ENCODE results near the gene GPX1. TPM values are rescaled to one million over a fixed set of nuclear protein-coding genes. Genes with fewer than 3 reads are reported as not detected.
"Not testable (repeated sequence)": the region's sequence is repeated elsewhere in the genome, so short reads cannot be mapped to it uniquely, and the experiment has no call there.

The GPX1 gene
- total RNA-seq, 2 experiments from 2014 or later = 86.4 to 90.6 TPM

DNA sequence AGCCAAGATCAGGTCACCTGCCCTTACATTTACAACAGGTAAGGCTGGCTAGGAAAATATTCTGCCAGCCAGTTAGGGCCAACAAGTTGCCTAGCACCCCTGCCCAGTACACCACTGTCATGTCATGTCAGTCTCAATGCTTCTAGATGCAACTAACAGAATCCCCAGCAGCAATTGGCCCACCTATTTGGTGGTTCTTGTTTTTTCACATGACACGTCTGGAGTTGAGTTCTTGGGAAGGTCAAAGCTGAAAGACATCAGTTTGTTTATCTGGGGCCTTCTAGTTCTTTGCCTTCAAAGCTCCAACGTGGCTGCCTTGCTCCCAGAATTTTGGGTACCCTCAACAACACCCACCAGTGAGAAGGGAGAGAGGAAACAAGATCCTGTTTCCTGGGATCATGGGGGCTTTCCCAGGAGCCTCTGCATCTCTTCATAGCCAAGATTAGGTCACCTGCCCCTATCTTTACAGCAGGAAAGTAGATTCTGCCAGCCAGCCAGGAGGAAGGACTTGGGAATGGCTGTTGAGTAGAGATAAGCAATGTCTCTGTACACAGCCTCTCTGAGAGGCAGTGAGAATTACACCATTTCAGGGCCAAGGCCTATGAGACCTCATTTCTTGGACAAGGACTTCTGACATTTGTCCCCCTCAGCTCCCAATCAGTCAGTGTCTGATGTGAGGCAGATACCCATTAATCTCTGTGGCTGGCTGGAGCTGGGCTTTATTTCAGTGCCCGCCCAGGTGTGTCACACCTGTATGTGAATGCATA is 8.6 kb downstream of the GPX1 start:
- H3K36me3 Mint-ChIP-seq = peaks cover 2% of the 10 kb centered on the region
- ATAC-seq (ENCODE audit: low read depth) = no peak
- no peaks in the 10 kb centered on the region for H3K9me3 Mint-ChIP-seq
- H3K4me3 Mint-ChIP-seq = no peak overlapping the region
- POLR2A ChIA-PET = no interaction called here
- H3K27ac Mint-ChIP-seq = no peak overlapping the region
- no peak for DNase-seq
- H3K4me1 Mint-ChIP-seq = peaks cover 17% of the 10 kb centered on the region
- no peaks in the 10 kb centered on the region for H3K27me3 Mint-ChIP-seq

DNA sequence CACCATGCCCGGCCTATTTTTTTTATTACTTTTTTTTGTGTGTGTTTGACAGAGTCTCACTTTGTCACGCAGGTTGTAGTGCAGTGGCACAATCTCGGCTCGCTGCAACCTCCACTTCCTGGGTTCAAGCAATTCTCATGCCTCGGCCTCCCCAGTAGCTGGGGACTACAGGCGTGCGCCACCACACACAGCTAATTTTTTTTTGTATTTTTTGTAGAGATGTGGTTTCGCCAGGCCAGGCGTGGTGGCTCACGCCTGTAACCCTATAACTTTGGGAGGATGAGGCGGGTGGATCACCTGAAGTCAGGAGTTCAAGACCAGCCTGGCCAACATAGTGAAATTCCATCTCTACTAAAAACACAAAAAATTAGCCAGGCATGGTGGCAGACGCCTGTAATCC is 9.8 kb downstream of the GPX1 start:
- H3K9me3 Mint-ChIP-seq; ATAC-seq (ENCODE audit: low read depth); H3K4me3 Mint-ChIP-seq; POLR2A ChIA-PET; DNase-seq; H3K36me3 Mint-ChIP-seq; H3K27me3 Mint-ChIP-seq; H3K27ac Mint-ChIP-seq: not testable (repeated sequence)
- peaks cover 16% of the 10 kb centered on the region for H3K4me1 Mint-ChIP-seq

DNA sequence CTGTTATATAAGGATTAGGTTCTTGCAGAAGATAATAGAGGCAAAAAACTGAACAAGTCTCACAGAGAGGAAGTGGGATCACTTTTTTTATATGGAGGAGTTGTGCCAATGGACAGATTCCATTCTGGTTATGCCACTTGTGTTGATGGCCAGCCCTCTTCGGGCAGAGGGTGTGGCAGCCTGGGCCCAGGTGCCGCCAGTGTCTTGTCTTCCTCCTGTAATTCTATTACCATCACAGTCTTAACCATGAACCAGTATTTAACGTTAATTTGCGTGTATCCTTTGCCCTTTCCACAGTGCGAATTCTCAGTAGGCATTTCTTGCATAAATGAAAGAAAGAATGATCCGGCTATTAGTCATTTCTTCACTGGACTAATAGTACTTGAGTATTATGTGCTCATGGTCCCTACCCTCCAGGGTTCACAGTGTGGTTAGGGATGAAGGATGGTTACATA is 11.3 kb downstream of the GPX1 start:
- POLR2A ChIA-PET = no interaction called here
- H3K4me3 Mint-ChIP-seq = no peak overlapping the region
- peaks cover 17% of the 10 kb centered on the region for H3K4me1 Mint-ChIP-seq

DNA sequence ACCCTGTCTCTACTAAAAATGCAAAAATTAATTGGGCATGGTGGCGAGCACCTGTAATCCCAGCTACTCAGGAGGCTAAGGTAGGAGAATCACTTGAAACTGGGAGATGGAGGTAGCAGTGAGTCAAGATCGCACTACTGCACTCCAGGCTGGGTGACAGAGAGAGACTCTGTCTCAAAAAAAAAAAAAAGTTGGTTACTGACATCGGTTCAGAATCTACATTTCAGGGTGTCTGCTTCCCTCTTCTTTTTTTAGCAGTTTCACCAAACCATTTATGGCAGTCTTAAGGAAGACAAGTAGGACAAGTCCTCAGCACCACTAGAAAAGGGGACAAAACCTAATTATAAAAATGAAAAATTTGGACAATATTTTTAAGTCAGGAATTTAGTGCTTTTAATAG is 15.0 kb downstream of the GPX1 start:
- no peak overlapping the region for H3K27ac Mint-ChIP-seq
- no peaks in the 10 kb centered on the region for H3K27me3 Mint-ChIP-seq
- DNase-seq (no peak), ATAC-seq (ENCODE audit: low read depth) (no peak)
- H3K9me3 Mint-ChIP-seq = peaks cover 1% of the 10 kb centered on the region
- peaks cover 7% of the 10 kb centered on the region for H3K36me3 Mint-ChIP-seq
- H3K4me3 Mint-ChIP-seq = no peak overlapping the region
- H3K4me1 Mint-ChIP-seq = peaks cover 36% of the 10 kb centered on the region
- POLR2A ChIA-PET = interaction anchor here (0.7 to 1.6 kb wide), 3 partner anchors 12 to 323 kb away, joined by 3 to 8 read pairs (median 4); partner anchors contain the start of gene DAG1

More for the DNA sequence above, 11.3 kb downstream of the GPX1 start:
- ATAC-seq (ENCODE audit: low read depth) = no peak
- peaks cover 2% of the 10 kb centered on the region for H3K36me3 Mint-ChIP-seq
- H3K9me3 Mint-ChIP-seq = peaks cover 1% of the 10 kb centered on the region
- no peaks in the 10 kb centered on the region for H3K27me3 Mint-ChIP-seq
- H3K27ac Mint-ChIP-seq = no peak overlapping the region
- no peak for DNase-seq

DNA sequence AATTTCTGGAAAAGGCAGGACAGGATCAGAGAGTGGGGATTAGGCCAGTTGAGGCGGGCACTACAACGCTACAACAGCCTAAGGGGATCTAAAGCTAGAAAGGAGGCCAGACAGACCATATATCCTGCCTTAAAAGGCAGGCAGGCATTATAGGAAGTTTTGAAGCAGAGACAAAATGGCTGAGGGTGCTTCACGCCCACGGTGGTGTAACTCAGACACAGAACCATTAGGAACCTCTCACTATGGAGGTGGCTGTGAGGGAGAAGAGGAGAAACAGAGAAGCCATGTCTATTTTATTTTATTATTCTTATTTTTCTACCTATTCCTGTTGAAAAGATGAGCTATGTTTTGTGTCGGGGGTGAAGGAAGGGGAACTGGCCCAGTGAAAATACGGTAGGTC is 16.2 kb downstream of the GPX1 start:
- Mint-ChIP-seq H3K27me3 (no peaks in the 10 kb centered on the region), H3K36me3 (peaks cover 10% of the 10 kb centered on the region), H3K27ac (peak overlapping the region; percentile 92), H3K4me1 (peaks cover 39% of the 10 kb centered on the region), H3K4me3 (peak overlapping the region; percentile 69), H3K9me3 (peaks cover 1% of the 10 kb centered on the region)
- POLR2A ChIA-PET = interaction anchor here (0.6 to 1.3 kb wide), 7 partner anchors 16 to 622 kb away, joined by 3 to 6 read pairs (median 4); partner anchors contain the start of genes GPX1, NICN1, RHOA and TCTA
- no peak for ATAC-seq (ENCODE audit: low read depth)
- DNase-seq = no peak

DNA sequence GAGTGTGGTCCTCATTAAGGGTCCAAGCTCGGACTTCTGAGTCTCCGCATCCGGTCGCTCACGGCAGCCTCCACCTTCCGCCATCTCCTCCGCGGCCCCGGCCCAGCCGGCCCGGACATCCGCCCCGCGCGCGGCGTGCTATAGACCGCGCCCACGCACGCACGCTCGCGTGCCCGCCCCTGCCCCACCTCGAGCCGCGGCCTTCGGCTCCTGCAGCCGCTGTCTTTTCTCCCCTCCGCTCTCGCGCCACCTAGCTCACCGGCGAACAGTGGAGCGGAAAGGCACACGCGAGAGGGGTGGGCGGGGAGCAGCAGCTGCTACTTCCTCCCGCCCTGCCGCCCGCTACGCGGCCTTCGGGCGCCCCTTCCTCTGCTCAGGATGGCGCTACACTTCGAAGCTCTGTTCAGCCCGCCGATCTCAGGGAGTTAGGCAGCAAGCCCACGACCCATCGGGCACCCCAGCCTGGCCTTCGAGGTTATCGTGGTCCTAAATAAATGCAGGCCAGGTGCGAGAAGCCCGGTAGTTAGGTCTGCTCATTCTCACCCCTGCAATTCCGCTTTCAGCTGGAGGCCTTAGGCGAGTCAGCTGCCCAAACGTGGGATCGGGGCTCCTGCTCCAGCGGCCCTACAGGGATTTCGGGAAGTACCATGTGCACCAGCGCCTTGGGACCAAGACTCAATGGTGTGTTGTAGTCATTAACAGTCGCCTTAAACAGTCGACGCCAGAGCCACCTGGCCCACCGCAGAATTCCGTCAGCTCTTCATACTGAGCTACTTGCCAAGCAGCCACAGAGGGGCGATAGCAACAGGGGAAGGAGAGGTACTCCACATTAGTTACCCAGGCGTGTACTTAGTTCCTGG is 18.0 kb downstream of the GPX1 start, which contains the start of gene USP4:
Gene USP4, minus strand, starts transcription at position 113 of the 860 bp plus-strand sequence. Its CDS starts 29 bp downstream, at position 84.
- peaks cover 40% of the 10 kb centered on the region for H3K4me1 Mint-ChIP-seq
- H3K27ac Mint-ChIP-seq = peak within 1 kb of the TSS; percentile 98
- DNase-seq = peak; percentile 90
- H3K36me3 Mint-ChIP-seq = peaks cover 14% of the 10 kb centered on the region
- peak; percentile 91 for ATAC-seq (ENCODE audit: low read depth)
- H3K27me3 Mint-ChIP-seq = no peaks in the 10 kb centered on the region
- POLR2A ChIA-PET = interaction anchor here (0.6 to 3.2 kb wide), 31 partner anchors 11 to 1101 kb away, joined by 3 to 46 read pairs (median 4); partner anchors contain the start of genes AMT, C3orf62, CCDC71 and DAG1
- H3K4me3 Mint-ChIP-seq = peak within 1 kb of the TSS; percentile 97
- H3K9me3 Mint-ChIP-seq = peaks cover 1% of the 10 kb centered on the region

DNA sequence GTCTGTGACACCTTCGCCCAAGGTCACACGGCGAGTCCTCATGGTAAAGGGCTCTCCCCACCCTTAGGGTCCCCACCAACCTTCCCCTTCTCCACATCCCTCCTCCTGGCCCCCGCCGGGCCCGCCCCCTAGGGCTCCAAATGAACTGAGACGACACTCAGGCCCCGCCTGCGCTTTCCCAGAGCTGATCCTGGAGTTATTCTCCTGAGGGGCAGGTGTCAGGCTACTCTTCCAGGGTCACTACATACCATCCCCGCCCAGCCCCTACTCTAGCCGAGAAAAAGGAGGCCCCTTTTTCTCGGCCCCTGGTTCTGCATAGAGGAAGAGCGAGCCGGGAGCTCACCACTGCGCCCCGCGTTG is 18.6 kb downstream of the GPX1 start:
- Mint-ChIP-seq H3K36me3 (peaks cover 20% of the 10 kb centered on the region), H3K27me3 (no peaks in the 10 kb centered on the region), H3K27ac (peak overlapping the region; percentile 98), H3K4me1 (peaks cover 37% of the 10 kb centered on the region), H3K9me3 (peaks cover 1% of the 10 kb centered on the region), H3K4me3 (peak overlapping the region; percentile 97)
- ATAC-seq (ENCODE audit: low read depth) (peak; percentile 0), DNase-seq (no peak)
- POLR2A ChIA-PET = interaction anchor here (0.9 to 3.2 kb wide), 22 partner anchors 10 to 334 kb away, joined by 3 to 46 read pairs (median 5); partner anchors contain the start of genes CCDC71, DAG1, GPX1 and NICN1

DNA sequence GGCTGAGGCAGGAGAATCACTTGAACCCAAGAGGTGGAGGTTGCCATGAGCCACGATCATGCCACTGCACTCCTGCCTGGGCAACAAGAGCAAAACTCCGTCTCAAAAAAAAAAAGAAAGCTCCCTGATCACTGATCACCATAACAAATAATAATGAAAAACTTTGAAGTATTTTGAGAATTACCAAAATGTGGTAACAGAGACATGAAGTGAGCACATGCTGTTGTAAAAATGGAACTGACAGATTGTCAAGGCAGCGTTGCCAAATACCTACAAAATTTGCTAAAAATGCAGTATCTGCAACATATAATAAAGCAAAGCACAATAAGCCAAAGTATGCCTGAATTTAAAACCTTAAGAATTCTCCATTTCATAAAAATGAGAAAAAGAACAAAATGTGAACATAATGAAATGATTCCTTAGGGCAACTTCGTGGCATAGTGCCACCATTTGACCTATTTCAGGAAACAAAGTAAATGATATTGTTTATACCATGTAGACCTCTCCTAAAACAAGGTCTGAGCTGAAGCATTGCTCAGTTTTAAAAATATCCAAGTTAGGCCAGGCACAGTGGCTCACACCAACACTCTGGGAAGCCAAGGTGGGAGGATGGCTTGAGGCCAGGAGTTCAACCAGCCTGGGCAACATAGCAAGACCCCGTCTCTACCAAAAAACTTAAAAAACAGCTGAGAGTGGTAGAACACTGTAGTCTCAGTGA is 24.1 kb downstream of the GPX1 start:
- Mint-ChIP-seq H3K4me1 (peaks cover 26% of the 10 kb centered on the region), H3K4me3 (no peak overlapping the region), H3K36me3 (peaks cover 41% of the 10 kb centered on the region), H3K27ac (no peak overlapping the region), H3K9me3 (no peaks in the 10 kb centered on the region), H3K27me3 (no peaks in the 10 kb centered on the region)
- no peak for DNase-seq
- no peak for ATAC-seq (ENCODE audit: low read depth)
- POLR2A ChIA-PET = interaction anchor here (0.5 to 1.7 kb wide), 5 partner anchors 27 to 78 kb away, joined by 3 to 5 read pairs (median 4); partner anchors contain the start of genes RHOA and TCTA

DNA sequence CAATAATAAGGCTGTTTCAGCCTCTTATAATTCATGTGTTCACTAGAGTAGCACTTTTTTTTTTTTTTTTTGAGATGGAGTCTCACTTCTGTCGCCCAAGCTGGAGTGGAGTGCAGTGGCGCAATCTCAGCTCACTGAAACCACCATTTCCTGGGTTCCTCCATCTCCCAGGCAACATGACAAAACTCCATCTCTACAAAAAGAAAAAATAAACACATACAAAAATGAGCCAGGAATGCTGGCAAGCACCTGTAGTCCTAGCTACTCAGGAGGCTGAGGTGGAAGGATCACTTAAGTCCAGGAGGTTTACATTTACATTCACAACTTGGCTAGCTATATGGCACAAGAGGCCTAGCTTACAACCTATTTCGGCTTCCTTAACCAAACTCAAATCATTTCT is 25.1 kb downstream of the GPX1 start:
- H3K27ac Mint-ChIP-seq = peak overlapping the region; percentile 73
- H3K36me3 Mint-ChIP-seq = peaks cover 42% of the 10 kb centered on the region
- peaks cover 19% of the 10 kb centered on the region for H3K4me1 Mint-ChIP-seq
- H3K9me3 Mint-ChIP-seq = no peaks in the 10 kb centered on the region
- no peak for DNase-seq
- peak; percentile 45 for ATAC-seq (ENCODE audit: low read depth)
- POLR2A ChIA-PET = interaction anchor here (0.5 to 1.7 kb wide), 6 partner anchors 15 to 162 kb away, joined by 3 to 5 read pairs (median 3); partner anchors contain the start of genes KLHDC8B, RHOA and TCTA
- no peak overlapping the region for H3K4me3 Mint-ChIP-seq
- no peaks in the 10 kb centered on the region for H3K27me3 Mint-ChIP-seq

DNA sequence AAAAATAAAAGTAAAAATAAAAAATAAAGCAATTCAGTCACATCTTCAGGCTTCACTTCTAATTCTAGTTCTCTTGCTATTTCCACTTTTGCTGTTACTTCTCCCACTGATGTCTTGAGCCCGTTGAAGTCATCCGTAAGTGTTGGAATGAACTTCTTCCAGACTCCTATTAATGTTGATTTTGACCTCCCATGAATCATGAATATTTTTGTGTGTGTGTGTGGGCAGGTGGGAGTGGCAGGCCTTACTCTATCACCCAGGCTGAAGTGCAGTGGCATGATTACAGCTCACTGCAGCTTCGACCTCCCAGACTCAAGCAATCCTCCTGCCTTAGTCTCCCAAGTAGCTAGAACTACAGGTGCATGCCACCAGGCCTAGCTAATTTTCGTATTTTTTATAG is 29.0 kb downstream of the GPX1 start:
- H3K36me3 Mint-ChIP-seq = peaks cover 36% of the 10 kb centered on the region
- peaks cover 11% of the 10 kb centered on the region for H3K4me1 Mint-ChIP-seq
- H3K27me3 Mint-ChIP-seq = no peaks in the 10 kb centered on the region
- no peak overlapping the region for H3K27ac Mint-ChIP-seq
- no peaks in the 10 kb centered on the region for H3K9me3 Mint-ChIP-seq
- POLR2A ChIA-PET = interaction anchor here (1.5 kb wide), 1 partner anchor 11 kb away, joined by 4 read pairs; the partner anchor contains the start of gene USP4
- H3K4me3 Mint-ChIP-seq = no peak overlapping the region
- DNase-seq = no peak
- no peak for ATAC-seq (ENCODE audit: low read depth)

DNA sequence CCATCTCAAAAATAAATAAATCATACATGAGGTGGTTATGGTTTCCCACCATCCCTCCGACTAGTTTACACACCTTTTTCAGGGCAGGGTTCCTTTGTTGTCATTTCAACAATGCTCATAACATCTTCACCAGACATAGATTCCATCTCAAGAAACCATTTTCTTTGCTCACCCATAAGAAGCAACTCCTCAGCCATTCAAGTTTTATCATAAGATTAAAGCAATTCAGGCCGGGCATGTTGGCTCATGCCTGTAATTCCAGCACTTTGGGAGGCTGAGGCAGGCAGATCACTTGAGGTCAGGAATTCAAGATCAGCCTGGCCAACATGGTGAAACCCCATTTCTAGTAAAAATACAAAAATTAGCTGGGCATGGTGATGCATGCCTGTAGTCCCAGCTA is 29.8 kb downstream of the GPX1 start:
- POLR2A ChIA-PET; H3K27me3 Mint-ChIP-seq; DNase-seq; ATAC-seq (ENCODE audit: low read depth); H3K4me1 Mint-ChIP-seq; H3K4me3 Mint-ChIP-seq; H3K9me3 Mint-ChIP-seq: not testable (repeated sequence)
- peaks cover 32% of the 10 kb centered on the region for H3K36me3 Mint-ChIP-seq
- H3K27ac Mint-ChIP-seq = peak overlapping the region; percentile 12

DNA sequence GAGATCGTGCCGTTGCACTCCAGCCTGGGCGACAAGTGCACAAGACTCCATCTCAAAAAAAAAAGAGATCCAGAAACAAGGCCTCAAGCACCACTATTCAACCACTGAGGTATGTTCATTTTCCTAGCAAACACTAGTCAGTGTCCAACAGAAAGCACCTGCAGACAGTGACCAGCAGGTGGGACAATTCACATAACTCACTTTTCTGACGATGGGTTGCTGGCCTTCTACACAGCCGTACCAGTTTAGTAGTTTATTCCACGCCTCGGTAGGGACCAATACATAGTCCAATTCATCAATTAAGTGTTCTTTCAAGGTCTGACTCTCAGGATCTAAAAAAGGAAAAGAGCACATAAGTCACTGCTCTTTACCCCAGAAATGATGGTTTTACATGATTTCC is 30.7 kb downstream of the GPX1 start:
- peaks cover 29% of the 10 kb centered on the region for H3K36me3 Mint-ChIP-seq
- no peak overlapping the region for H3K4me3 Mint-ChIP-seq
- ATAC-seq (ENCODE audit: low read depth) = no peak
- H3K9me3 Mint-ChIP-seq = no peaks in the 10 kb centered on the region
- H3K27ac Mint-ChIP-seq = no peak overlapping the region
- peaks cover 1% of the 10 kb centered on the region for H3K4me1 Mint-ChIP-seq
- DNase-seq = no peak
- H3K27me3 Mint-ChIP-seq = no peaks in the 10 kb centered on the region
- POLR2A ChIA-PET = interaction anchor here (1.1 kb wide), 1 partner anchor 8 kb away, joined by 3 read pairs; no protein-coding TSS in a partner anchor
